GM21515 (cell line): Measurements from ENCODE around the gene USP12.
A peak's percentile ranks its signal among the peaks of the same experiment; 100 is the strongest.
"Not testable (repeated sequence)": the region's sequence is repeated elsewhere in the genome, so short reads cannot be mapped to it uniquely, and the experiment has no call there.

ENCODE experiments used
- ATAC-seq: cut with Tn5 transposase; IDR thresholded peaks from one replicate; pipeline ENCODE4 v1.9.1; 2021; ENCODE audit not compliant: unreplicated experiment

Gene USP12

GRCh38 chr13:27158335-27158734, 13.3 kb downstream of the USP12 start:
- no peak for ATAC-seq

GRCh38 chr13:27151798-27152599, 19.6 kb downstream of the USP12 start:
- ATAC-seq = no peak

GRCh38 chr13:27149702-27150101, 21.9 kb downstream of the USP12 start:
- ATAC-seq = no peak

- ATAC-seq = no peak
Observed at GRCh38 chr13:27148900-27149299, 22.7 kb downstream of the USP12 start.

GRCh38 chr13:27147530-27148170, 24.0 kb downstream of the USP12 start:
- ATAC-seq = peak; percentile 51

GRCh38 chr13:27141746-27142145, 29.9 kb downstream of the USP12 start:
- ATAC-seq = no peak

- not testable (repeated sequence) for ATAC-seq
Observed at GRCh38 chr13:27141159-27141558, 30.5 kb downstream of the USP12 start.

GRCh38 chr13:27140060-27140459, 31.6 kb downstream of the USP12 start:
- no peak for ATAC-seq

GRCh38 chr13:27139565-27139964, 32.0 kb downstream of the USP12 start:
- no peak for ATAC-seq

- ATAC-seq = no peak
Observed at GRCh38 chr13:27138457-27139093, 33.0 kb downstream of the USP12 start.

GRCh38 chr13:27137759-27138158, 33.9 kb downstream of the USP12 start:
- no peak for ATAC-seq

GRCh38 chr13:27135023-27135422, 36.6 kb downstream of the USP12 start:
- no peak for ATAC-seq

- no peak for ATAC-seq
Observed at GRCh38 chr13:27133889-27134288, 37.7 kb downstream of the USP12 start.

GRCh38 chr13:27132538-27132937, 39.1 kb downstream of the USP12 start:
- ATAC-seq = no peak

GRCh38 chr13:27131906-27132305, 39.7 kb downstream of the USP12 start:
- ATAC-seq = no peak

- peak; percentile 88 for ATAC-seq
Observed at GRCh38 chr13:27130979-27131623, 40.5 kb downstream of the USP12 start.

GRCh38 chr13:27130223-27130978, 41.2 kb downstream of the USP12 start:
- no peak for ATAC-seq

- no peak for ATAC-seq
Observed at GRCh38 chr13:27128825-27129627, 42.6 kb downstream of the USP12 start.

GRCh38 chr13:27126859-27127258, 44.8 kb downstream of the USP12 start:
- no peak for ATAC-seq
